ENCODE results near the gene CUEDC1. TPM values are rescaled to one million over a fixed set of nuclear protein-coding genes. Genes with fewer than 3 reads are reported as not detected.
A peak's percentile ranks its signal among the peaks of the same experiment; 100 is the strongest.

CUEDC1 gene
- total and polyA plus RNA-seq, 4 donors, result 25.4 to 43.6 (median 34.8) TPM

DNA sequence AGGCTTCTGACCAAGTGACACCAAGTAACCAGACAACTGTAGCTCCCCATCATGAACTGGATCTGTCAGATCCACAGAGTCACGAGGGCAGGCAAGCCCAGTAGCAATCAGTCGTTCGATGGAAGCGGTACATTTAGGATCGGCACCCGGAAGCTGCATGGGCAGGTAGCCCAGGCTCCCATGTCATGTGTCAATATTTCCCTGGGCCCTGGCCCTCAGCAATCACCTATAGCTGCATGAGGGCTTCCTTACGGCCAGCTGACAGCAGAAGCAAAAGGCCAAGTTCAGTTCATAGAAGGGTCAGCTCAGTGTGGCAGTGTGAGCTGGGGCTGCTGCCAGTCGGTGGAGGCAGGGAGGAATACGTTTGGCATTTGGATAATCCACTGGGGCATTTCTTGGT is 137.1 kb downstream of the CUEDC1 start:
- no peak for ATAC-seq (ENCODE audit: low FRiP score)
- Histone ChIP-seq H3K4me3 (ENCODE audit: low read length in 2 of 2) (no peak overlapping the region), H3K27me3 (ENCODE audit: control insufficient read depth in 1 of 2, insufficient read depth in 2 of 2, low read length in 1 of 2) (no peaks in the 10 kb centered on the region), H3K4me1 (ENCODE audit: control insufficient read depth in 1 of 2, insufficient read depth in 2 of 2, low read length in 2 of 2) (no peaks in the 10 kb centered on the region), H3K27ac (ENCODE audit: low read depth in 1 of 2, low read length in 2 of 2) (no peak overlapping the region), H3K36me3 (ENCODE audit: control insufficient read depth in 1 of 2, insufficient read depth in 2 of 2, low read length in 1 of 2) (no peaks in the 10 kb centered on the region), H3K9me3 (ENCODE audit: control insufficient read depth, low read length) (no peaks in the 10 kb centered on the region)
- DNase-seq, result no peak
- 77 to 84% methylated on average over 9 of the region's 9 CpGs for WGBS, 2 donors
- intact Hi-C loops (cut with DNase I), result no loop called here

DNA sequence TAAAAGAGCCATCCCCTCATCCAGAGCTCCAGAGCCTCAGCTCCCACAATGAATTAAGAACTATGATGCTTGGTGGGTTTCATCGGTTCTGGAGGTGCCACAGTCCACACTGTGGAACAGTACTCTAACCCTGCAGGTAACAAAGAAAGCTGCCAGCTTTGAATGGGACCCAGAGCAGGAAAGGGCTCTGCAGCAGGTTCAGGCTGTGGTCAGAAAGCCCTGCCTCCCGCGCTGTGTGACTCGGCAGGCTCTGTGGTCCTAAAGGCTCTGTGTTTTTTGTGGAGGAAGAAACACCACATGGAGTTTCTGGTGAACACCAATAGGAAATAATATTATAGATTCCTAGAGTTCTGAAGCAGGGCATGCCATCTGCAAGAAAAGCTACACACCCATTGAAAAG is 137.9 kb downstream of the CUEDC1 start:
- Histone ChIP-seq H3K27ac (ENCODE audit: low read depth in 1 of 2, low read length in 2 of 2) (no peak overlapping the region), H3K36me3 (ENCODE audit: control insufficient read depth in 1 of 2, insufficient read depth in 2 of 2, low read length in 1 of 2) (no peaks in the 10 kb centered on the region), H3K27me3 (ENCODE audit: control insufficient read depth in 1 of 2, insufficient read depth in 2 of 2, low read length in 1 of 2) (no peaks in the 10 kb centered on the region), H3K4me3 (ENCODE audit: low read length in 2 of 2) (no peak overlapping the region), H3K9me3 (ENCODE audit: control insufficient read depth, low read length) (no peaks in the 10 kb centered on the region), H3K4me1 (ENCODE audit: control insufficient read depth in 1 of 2, insufficient read depth in 2 of 2, low read length in 2 of 2) (no peaks in the 10 kb centered on the region)
- DNase-seq (no peak), ATAC-seq (ENCODE audit: low FRiP score) (no peak)
- intact Hi-C loops (cut with DNase I), result no loop called here
- WGBS, 2 donors, result 85 to 92% methylated on average over 4 of the region's 4 CpGs

DNA sequence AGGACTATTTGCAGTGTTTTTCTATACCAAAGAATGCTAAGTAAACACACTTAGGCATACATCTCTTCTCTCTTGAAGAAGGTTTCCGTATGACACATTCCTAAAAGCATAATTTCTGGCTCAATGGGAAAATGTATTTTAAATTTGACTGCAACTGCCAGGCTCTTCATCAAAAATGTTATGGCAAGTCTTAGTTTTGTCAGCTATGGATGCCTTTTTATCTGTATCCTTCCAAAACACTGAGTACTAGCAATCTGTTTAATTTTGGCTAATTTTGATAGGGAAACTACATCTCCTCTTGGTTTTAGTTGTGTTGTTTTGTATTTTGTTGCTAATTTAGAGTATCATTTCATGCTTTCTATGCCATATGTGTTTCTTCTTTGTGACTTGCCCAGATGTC is 140.8 kb downstream of the CUEDC1 start:
- no peaks in the 10 kb centered on the region for H3K36me3 ChIP-seq (ENCODE audit: control insufficient read depth in 1 of 2, insufficient read depth in 2 of 2, low read length in 1 of 2)
- no peak overlapping the region for H3K4me3 ChIP-seq (ENCODE audit: low read length in 2 of 2)
- no peaks in the 10 kb centered on the region for H3K27me3 ChIP-seq (ENCODE audit: control insufficient read depth in 1 of 2, insufficient read depth in 2 of 2, low read length in 1 of 2)
- 66 to 77% methylated on average over 1 of the region's 1 CpG for WGBS, 2 donors
- no peaks in the 10 kb centered on the region for H3K9me3 ChIP-seq (ENCODE audit: control insufficient read depth, low read length)
- intact Hi-C loops (cut with DNase I), result no loop called here
- H3K27ac ChIP-seq (ENCODE audit: low read depth in 1 of 2, low read length in 2 of 2), result no peak overlapping the region
- H3K4me1 ChIP-seq (ENCODE audit: control insufficient read depth in 1 of 2, insufficient read depth in 2 of 2, low read length in 2 of 2), result no peaks in the 10 kb centered on the region
- ATAC-seq (ENCODE audit: low FRiP score), result no peak
- no peak for DNase-seq

DNA sequence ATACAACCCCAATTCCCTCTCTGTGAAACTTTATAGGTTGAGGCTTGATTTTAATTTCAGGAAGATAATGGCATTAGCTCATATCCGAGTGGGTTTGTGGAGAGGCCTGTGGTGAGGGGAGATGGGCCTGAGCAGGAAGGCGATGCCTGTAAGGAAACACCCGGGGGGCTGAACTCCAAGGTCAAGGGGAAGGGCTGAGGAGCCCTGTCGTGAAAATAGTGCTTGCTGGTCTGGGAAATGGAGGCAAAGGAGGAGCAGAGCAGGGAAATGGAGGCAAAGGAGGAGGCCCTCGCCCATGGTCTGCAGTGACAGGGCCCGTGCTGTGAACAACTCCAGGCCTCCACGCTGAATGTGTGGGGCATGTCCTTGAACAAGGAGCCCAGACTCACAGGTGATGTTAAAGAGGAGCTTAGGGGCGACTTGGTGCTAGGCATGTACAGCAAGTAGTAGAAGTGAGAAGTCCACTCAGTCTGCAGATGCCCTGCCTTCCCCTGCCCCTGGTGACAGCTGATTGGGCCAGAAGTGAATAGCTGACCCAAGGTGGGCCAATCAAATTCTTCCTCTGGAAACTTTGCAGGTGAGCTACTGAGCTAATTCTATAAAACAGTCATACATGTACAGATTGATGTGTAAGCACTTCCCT is 143.5 kb downstream of the CUEDC1 start:
- DNase-seq, result no peak
- Histone ChIP-seq H3K9me3 (ENCODE audit: control insufficient read depth, low read length) (no peaks in the 10 kb centered on the region), H3K4me1 (ENCODE audit: control insufficient read depth in 1 of 2, insufficient read depth in 2 of 2, low read length in 2 of 2) (no peaks in the 10 kb centered on the region), H3K4me3 (ENCODE audit: low read length in 2 of 2) (no peak overlapping the region), H3K36me3 (ENCODE audit: control insufficient read depth in 1 of 2, insufficient read depth in 2 of 2, low read length in 1 of 2) (no peaks in the 10 kb centered on the region), H3K27me3 (ENCODE audit: control insufficient read depth in 1 of 2, insufficient read depth in 2 of 2, low read length in 1 of 2) (no peaks in the 10 kb centered on the region), H3K27ac (ENCODE audit: low read depth in 1 of 2, low read length in 2 of 2) (no peak overlapping the region)
- ATAC-seq (ENCODE audit: low FRiP score), result peak; percentile 13
- 67 to 72% methylated on average over 8 of the region's 8 CpGs for WGBS, 2 donors
- intact Hi-C loops (cut with DNase I), result no loop called here

Other genes with a start within 250 kb of the CUEDC1 start
- gene CCDC182, start 210.1 kb downstream of the CUEDC1 start, total RNA-seq, result not detected
- gene CCDC182, start 210.1 kb downstream of the CUEDC1 start, polyA plus RNA-seq, result not detected
- 10 to 100 TPM; 21.6 to 22.8 TPM for gene MRPS23, start 105.4 kb downstream of the CUEDC1 start, total RNA-seq
- 10 to 100 TPM; 22.5 to 39.9 TPM for gene MRPS23, start 105.4 kb downstream of the CUEDC1 start, polyA plus RNA-seq
- gene VEZF1, start 32.8 kb upstream of the CUEDC1 start, total RNA-seq, result 10 to 100 TPM; 57.3 to 59.8 TPM
- 10 to 100 TPM; 21.2 to 27.7 TPM for gene VEZF1, start 32.8 kb upstream of the CUEDC1 start, polyA plus RNA-seq
- gene SRSF1, start 51.8 kb upstream of the CUEDC1 start, total RNA-seq, result 100 to 1,000 TPM; 138 to 147 TPM
- 100 to 1,000 TPM in 1 of 2 donors, 10 to 100 TPM in 1; 84.5 to 102 TPM for gene SRSF1, start 51.8 kb upstream of the CUEDC1 start, polyA plus RNA-seq
- gene DYNLL2, start 128.0 kb upstream of the CUEDC1 start, total RNA-seq, result 10 to 100 TPM; 29.3 to 35.7 TPM
- gene DYNLL2, start 128.0 kb upstream of the CUEDC1 start, polyA plus RNA-seq, result 10 to 100 TPM; 17.5 to 56.0 TPM
- gene OR4D1, start 193.0 kb upstream of the CUEDC1 start, total RNA-seq, result not detected
- not detected for gene OR4D1, start 193.0 kb upstream of the CUEDC1 start, polyA plus RNA-seq
- not detected for gene OR4D2, start 211.6 kb upstream of the CUEDC1 start, total RNA-seq
- gene OR4D2, start 211.6 kb upstream of the CUEDC1 start, polyA plus RNA-seq, result not detected
- not detected for gene EPX, start 237.3 kb upstream of the CUEDC1 start, total RNA-seq
- not detected for gene EPX, start 237.3 kb upstream of the CUEDC1 start, polyA plus RNA-seq